Urothelium cell line (cell line): ENCODE measurements around the gene TAS1R3.
A peak's percentile ranks its signal among the peaks of the same experiment; 100 is the strongest.
"Not testable (repeated sequence)": the region's sequence is repeated elsewhere in the genome, so short reads cannot be mapped to it uniquely, and the experiment has no call there.

Source experiments
- DNase-seq: peaks from one replicate; pipeline ENCODE4 v3.0.0; 2011; ENCODE audit warnings: low spot score, mixed read lengths
- FAIRE-seq: peaks from 2 replicates; lab custom pipeline; 2011; peaks lifted over from hg19 to GRCh38; lab: Jason Lieb, UNC

Gene TAS1R3

GRCh38 chr1:1307923-1308755 is 22.9 kb upstream of the TAS1R3 start, which contains the start of the genes ACAP3 and PUSL1:
TSS of gene ACAP3 (minus strand) at chr1:1307930. CDS start at chr1:1307815, 115 bp downstream.
TSS of gene PUSL1 (plus strand) at chr1:1308597. CDS start at chr1:1308644, 47 bp downstream.
- peak; percentile 52 for FAIRE-seq
- DNase-seq: peak; percentile 93

GRCh38 chr1:1308756-1309250 is 22.3 kb upstream of the TAS1R3 start:
- FAIRE-seq (no peak), DNase-seq (no peak)

- FAIRE-seq: no peak
These were observed 21.6 kb upstream of the TAS1R3 start for GRCh38 chr1:1309251-1310108.

GRCh38 chr1:1310109-1310385 is 21.0 kb upstream of the TAS1R3 start:
- FAIRE-seq: no peak
- DNase-seq: no peak

More at GRCh38 chr1:1309251-1310108, 21.6 kb upstream of the TAS1R3 start:
- DNase-seq: no peak

GRCh38 chr1:1310476-1311053 is 20.5 kb upstream of the TAS1R3 start:
- DNase-seq: no peak
- no peak for FAIRE-seq

GRCh38 chr1:1311107-1312104 is 19.7 kb upstream of the TAS1R3 start:
- DNase-seq (no peak), FAIRE-seq (no peak)

GRCh38 chr1:1312450-1313314 is 18.4 kb upstream of the TAS1R3 start:
- DNase-seq (no peak), FAIRE-seq (no peak)

- DNase-seq (no peak), FAIRE-seq (no peak)
These were observed 17.4 kb upstream of the TAS1R3 start for GRCh38 chr1:1313500-1314236.

GRCh38 chr1:1314237-1314586 is 16.9 kb upstream of the TAS1R3 start:
- FAIRE-seq: no peak
- no peak for DNase-seq

GRCh38 chr1:1314678-1315335 is 16.3 kb upstream of the TAS1R3 start:
- DNase-seq (no peak), FAIRE-seq (no peak)

GRCh38 chr1:1315435-1315954 is 15.6 kb upstream of the TAS1R3 start:
- FAIRE-seq (no peak), DNase-seq (no peak)

GRCh38 chr1:1316199-1316598 is 14.9 kb upstream of the TAS1R3 start:
- FAIRE-seq, DNase-seq: not testable (repeated sequence)

GRCh38 chr1:1317420-1317819 is 13.7 kb upstream of the TAS1R3 start:
- FAIRE-seq: no peak
- no peak for DNase-seq

GRCh38 chr1:1318131-1318652 is 12.9 kb upstream of the TAS1R3 start:
- peak; percentile 50 for DNase-seq

GRCh38 chr1:1318777-1319645 is 12.1 kb upstream of the TAS1R3 start:
- DNase-seq: no peak
- FAIRE-seq: no peak

More at GRCh38 chr1:1318131-1318652, 12.9 kb upstream of the TAS1R3 start:
- no peak for FAIRE-seq

- FAIRE-seq: no peak
- DNase-seq: no peak
These were observed 11.5 kb upstream of the TAS1R3 start for GRCh38 chr1:1319646-1319941.
